ENCODE measurements around the gene GRAMD2A.

Gene GRAMD2A

DNA sequence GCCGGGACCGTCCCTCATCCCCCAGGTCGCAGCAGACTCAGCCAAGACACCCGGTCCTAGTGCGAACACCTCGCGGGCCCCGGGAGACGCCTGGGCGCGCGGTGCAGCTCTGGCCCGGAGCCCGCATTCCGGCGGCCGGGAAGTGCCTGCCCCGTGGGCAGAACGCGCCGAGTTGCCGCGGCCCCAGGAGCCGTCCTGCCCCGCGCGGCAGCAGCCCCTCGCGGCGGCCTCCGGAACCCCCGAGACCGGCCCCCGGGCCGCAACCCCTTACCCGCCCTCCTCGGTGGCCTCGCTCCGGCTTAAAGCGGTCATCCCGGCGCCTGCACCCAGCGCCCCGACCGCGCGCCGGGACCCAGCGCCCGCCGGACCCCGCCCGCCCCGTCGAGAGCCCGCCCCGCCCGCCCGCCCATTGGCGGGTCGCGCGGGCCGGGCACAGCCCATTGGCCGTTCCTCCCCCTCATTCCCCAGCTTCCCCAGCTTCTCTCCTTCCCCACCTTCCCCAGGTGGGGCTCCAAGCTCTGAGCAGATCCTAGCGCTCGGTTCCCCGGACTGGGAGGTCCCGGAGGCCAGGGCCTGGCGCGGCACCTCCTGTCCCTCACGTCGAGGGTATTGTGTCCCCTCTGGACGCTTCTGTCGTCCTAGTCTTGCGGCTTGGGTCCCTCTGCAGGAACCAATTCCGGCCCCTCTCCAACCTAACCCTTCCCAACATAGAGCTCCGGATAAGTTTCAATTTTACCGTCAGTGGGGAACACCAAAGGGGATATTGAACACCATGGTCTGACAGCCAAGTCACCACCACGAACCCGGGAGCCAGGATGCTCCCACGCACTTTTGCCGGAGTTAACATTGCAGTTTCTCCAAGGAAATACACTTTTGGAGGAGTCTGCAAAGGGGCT is at the start of gene GRAMD2A:
Gene GRAMD2A (minus strand): TSS at position 328 of the 896 bp plus-strand sequence.
- H3K27ac ChIP-seq = peak within 1 kb of the TSS; percentile 63
- DNase-seq (ENCODE audit: low read depth, low spot score) = no peak

DNA sequence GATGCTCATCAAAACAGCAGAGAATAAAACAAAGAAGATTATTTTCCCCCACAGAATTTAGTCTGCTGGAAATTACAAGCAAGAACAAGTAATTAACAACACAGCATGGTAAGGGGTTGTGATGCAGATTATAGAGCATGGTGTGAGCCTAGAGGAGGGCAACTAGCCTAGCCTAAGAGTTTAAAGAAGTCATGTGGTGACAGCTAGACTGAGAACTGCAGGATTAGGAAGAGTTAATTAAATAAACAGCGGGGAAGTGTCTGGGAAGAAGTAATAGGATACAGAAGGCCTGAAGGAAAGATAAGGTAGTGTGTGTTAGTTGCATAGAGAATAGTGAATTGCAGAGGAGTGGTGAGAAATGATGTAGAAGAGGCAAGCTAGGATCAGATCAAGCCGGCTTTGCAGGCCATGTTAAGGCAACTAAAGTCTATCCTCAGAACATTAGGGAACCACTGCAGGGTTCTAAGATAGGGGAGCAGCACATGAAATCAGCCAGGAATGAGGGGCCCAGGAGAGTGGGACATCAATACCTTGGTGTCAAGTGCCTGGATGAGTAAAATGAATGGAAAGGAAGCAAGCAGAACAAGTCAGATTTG is 45.3 kb upstream of the GRAMD2A start:
- no peak for DNase-seq (ENCODE audit: low read depth, low spot score)
- no peak overlapping the region for H3K27ac ChIP-seq

DNA sequence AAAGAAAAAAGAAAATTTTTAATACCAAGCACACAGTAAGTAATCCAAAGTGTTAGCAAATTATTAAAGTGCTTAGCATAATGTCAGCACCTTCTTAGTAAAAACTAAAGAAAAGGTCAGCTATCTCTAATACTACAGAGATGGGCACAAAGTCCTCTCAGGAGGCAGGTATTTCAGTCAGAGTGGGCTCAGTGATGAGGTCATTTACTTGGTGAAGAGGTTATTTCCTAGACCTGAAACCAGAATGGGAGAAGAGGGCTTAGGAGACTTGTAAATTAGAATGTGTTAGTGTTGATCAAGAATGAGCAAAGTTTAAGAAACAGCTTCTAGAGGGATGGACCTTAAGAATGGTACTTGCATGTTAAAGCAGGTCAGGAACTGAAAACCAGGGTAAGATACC is 42.1 kb upstream of the GRAMD2A start:
- no peak overlapping the region for H3K27ac ChIP-seq
- DNase-seq (ENCODE audit: low read depth, low spot score) = no peak

DNA sequence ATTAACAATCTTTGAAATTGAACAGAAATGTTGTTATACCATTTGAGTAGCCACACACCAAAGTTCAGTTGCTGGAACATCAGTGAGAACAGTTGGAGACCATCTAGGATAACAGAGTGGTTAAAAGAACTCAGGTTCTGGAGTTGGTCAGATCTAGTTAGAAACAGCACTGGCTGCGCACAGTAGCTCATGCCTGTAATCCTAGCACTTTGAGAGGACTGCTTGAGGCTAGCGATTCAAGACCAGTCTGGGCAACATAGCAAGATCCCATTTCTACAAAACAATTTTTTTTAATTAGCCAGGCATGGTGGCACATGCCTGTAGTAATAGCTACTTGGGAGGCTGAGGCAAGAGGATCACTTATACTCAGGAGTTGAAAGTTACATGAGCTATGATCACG is 41.0 kb upstream of the GRAMD2A start:
- H3K27ac ChIP-seq = peak overlapping the region; percentile 84
- no peak for DNase-seq (ENCODE audit: low read depth, low spot score)

DNA sequence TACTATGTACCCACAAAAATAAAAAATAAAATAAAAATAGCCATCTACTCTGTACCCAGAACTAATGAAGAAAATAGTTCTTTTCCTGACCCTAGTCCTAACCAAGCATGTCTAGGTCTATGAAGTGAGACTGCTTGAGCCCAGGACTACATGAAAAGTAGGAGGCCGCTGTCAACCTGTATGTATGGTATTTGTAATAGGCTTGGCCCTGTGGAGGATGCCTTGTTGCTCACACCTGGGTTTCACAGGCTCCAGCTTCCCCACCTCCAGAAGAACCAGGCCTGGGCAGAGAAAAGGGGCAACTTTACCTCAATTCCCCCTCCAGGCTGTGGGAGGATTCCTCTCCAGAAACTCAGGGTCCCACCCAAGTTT is 40.3 kb upstream of the GRAMD2A start:
- no peak for DNase-seq (ENCODE audit: low read depth, low spot score)
- H3K27ac ChIP-seq = peak overlapping the region; percentile 84

DNA sequence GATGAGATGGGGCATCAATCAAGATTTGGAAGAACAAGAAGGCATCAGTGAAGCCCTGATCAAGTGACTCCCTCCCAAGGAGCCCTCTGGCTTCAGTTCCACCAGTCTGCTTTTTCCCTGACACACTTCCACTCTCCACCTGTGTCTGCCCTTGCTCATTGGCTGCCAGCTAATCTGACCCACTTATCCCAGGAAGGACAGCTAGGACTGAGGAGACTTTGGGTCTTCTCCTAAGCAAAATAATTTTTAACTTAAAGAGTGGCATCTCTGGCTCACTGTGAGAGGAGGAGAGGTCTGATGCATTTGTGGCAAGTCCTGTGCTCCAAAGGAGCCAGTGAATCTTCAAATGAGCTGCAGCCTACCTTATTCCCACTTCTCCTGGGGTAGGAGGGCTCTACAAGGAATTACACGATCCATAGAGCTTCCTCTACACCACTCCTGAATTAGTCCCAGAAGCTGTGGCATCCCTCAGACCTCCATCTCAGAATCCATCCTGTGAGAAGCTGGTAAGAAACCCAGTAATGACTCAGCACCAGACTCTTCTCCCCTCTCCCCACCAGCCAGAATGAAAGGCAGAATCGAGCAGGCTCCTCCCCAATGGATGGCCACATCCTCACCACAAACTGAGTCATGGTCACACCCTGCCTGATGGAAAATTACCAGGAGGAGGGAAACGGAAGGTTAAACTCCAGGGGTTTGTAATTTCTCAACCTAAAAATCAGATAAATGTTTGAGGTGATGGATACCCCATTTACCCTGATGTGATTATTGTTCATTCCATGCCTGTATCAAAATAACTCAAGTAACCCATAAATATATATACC is 39.7 kb upstream of the GRAMD2A start:
- DNase-seq (ENCODE audit: low read depth, low spot score) = peak; percentile 88
- peak overlapping the region; percentile 84 for H3K27ac ChIP-seq

DNA sequence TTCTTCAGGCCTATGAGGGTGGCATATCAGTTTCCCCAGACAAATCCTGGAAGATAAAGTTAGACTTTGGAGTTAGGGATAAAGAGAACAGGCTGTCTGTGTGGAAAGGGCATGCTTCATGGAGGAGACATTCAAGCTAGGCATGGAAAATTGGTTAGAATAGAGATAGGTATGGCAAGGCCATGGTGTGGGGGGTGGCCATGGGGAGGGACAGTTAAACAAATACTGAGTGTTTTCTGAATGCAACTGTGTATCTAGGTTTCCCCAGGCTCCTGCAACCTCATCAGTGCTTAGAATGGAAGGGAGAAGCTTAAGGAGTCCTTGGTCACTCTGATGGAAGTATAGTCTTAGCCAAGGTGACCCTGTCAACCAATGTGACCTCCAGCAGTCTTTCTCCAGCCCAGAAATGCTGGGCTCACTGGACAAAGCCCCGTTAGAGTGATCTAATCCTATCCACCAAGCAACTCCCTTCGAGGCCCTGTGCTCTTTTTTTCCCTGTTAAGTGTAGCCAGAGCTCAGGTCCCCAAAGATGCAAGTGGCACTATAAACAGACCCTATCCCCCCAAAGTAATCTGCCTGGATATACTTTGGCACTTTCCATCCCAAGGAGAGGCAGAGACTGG is 38.9 kb upstream of the GRAMD2A start:
- H3K27ac ChIP-seq = peak overlapping the region; percentile 84
- DNase-seq (ENCODE audit: low read depth, low spot score) = no peak

DNA sequence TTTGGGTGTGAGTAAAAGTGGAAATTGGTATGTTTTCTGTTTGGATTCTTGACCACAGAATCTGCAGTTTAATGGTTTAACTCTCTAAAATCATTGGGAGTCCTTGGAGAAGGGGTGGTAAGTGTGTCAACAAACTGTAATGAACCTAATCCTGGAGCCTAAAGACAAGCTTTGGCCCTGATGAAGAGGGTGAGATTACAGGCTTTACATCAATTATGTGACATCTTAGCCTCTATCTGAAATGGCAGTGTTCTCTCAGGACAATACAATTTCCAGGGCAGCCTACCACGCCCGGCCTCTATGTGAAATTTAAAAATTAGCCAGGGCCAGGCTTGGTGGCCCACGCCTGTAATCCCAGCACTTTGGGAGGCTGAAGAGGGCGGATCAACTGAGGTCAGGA is 37.7 kb upstream of the GRAMD2A start:
- no peak overlapping the region for H3K27ac ChIP-seq
- no peak for DNase-seq (ENCODE audit: low read depth, low spot score)

DNA sequence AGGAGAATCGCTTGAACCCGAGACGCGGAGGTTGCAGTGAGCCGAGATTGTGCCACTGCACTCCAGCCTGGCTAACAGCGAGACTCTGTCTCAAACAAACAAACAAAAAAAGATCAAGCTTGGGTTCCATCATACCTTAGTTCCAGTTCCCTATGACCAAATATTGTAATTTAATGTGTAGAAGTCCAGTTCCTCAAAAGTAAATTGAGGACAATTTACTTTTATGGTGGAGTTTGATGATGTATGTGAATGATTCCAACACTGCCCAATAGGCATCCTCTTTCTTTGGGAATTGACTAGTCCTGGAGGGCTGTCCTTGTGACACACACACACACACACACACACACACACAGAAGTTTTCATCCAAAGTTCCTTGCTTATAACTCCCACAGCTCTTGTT is 36.2 kb upstream of the GRAMD2A start:
- DNase-seq (ENCODE audit: low read depth, low spot score) = no peak
- H3K27ac ChIP-seq = no peak overlapping the region

DNA sequence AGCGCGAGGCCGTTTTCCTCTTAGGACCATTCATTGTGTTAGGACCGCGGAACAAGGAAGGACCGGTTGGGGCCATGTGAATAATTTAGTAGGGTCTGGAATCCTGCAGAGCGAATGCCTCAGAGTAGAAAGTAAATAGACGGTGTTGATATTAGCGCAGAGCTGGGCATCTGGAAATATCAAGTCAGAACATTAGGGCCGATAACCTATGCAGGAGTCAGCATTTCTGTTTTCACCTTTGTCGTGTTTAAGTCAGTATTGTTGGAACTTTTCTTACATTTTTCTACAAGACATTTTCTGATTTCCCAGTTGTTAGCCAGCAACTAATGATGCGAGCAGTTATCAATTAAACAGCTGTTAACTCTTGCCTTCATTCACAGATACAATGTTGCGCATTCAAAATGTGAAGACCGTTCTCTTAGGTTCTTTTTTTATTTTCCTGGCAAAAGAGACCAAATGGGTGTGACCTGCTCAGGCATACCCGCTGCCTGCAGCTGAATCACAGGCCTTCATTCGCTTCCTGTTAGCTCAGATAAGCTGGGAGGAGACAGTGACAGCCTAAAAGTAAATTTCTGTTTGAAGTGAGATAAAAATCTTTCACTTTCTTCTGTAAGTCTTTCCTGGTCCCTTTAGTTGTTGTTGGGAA is 34.4 kb upstream of the GRAMD2A start:
- H3K27ac ChIP-seq = peak overlapping the region; percentile 96

DNA sequence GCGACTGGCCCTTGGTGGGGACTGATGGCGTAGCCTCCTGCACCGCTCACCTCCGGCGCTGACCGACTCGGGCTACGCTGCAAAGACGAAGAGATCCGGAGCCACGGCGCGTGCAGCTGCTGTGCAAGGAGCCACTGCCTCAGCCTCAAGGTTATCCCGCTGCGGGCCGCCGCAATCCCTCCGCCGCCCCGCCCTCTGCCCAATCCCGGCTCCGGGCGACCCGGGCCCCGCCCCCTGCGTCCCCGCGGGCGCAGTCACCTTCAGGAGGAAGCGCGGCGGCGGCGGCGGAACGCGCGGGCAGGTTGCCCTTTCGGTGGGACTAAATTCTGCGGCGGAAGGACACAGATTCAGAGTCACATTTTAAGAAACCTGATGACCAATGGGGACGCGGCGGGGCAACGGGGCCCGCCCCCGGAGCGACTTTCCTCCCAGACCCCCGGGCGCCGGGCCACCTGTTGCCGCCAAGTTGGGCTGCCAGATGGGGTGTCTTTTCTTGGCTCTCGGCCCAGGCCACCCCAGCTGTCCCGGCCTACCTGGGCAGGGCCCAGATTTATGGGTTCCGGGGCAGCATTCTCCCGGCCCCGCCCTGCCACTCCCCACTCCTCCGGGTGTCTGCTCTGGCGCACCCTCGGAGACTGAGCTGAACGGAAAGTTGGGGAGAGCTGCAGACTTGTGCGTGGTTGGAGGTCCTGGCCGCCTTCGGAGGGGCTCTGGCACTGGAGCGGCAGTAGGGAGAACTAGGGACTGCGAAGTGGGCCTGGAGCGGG is 33.7 kb upstream of the GRAMD2A start, which contains the start of gene PKM:
Gene PKM (minus strand): TSS at position 125 of the 767 bp plus-strand sequence. CDS start 12,093 bp downstream, outside the sequence.
- DNase-seq (ENCODE audit: low read depth, low spot score) = peak; percentile 96
- peak within 1 kb of the TSS; percentile 96 for H3K27ac ChIP-seq

More for the DNA sequence above, 34.4 kb upstream of the GRAMD2A start:
- no peak for DNase-seq (ENCODE audit: low read depth, low spot score)

DNA sequence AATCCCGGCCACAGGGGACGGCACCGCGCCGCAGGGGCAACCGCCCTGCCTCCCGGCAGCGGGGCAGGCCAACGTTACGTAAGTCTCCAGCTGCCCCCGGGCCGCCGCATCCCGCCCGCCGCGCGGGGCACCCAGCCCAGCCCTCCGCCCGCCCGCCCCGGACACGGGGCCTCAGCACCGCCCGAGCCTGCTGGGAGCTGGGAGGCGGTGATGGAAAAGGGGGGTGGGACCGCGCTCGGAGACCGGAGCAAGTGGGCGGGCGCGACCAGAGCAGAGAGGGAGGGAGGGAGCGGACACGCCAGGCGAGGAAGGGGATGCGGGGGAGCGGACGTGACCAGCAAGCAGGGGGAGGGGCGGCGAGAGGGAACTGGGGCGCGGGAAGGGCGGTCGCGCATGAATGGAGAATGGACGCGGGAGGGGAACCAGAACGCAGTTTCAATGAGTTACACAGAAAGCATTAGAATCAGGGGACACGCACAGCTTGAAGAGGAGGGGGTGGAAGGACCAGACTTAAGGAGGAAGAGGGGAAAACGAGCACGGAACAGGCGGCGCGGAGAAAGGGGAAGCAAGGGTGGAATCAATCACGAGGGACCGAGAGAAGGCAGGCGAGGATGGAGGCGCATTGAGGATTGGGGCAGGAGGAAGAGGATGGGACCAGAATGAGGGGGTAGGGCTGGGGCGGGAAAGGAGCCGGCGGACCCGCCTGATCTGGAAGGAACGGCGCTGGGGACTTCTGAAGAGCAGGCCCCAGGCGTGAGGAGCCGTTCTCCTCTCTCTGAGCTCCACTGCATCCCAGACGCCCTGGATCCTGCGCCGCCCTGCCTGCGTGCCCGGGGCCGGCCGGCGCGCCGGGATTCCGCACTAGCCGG is 32.8 kb upstream of the GRAMD2A start:
- DNase-seq (ENCODE audit: low read depth, low spot score) = no peak
- H3K27ac ChIP-seq = peak overlapping the region; percentile 96

DNA sequence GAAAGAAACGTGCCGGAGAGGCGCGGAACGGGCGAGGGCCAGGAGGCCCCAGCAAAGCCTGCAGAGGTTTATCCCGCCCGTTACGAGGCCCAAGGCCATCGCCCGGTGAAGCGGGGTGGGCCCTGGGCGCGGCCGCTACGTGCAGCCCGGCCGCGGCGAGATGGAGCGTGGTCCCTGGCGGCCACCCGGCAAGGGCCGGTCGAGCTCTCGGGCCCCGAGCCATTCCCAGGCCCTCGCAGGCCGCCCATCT is 32.3 kb upstream of the GRAMD2A start:
- H3K27ac ChIP-seq = peak overlapping the region; percentile 96
- DNase-seq (ENCODE audit: low read depth, low spot score) = no peak

DNA sequence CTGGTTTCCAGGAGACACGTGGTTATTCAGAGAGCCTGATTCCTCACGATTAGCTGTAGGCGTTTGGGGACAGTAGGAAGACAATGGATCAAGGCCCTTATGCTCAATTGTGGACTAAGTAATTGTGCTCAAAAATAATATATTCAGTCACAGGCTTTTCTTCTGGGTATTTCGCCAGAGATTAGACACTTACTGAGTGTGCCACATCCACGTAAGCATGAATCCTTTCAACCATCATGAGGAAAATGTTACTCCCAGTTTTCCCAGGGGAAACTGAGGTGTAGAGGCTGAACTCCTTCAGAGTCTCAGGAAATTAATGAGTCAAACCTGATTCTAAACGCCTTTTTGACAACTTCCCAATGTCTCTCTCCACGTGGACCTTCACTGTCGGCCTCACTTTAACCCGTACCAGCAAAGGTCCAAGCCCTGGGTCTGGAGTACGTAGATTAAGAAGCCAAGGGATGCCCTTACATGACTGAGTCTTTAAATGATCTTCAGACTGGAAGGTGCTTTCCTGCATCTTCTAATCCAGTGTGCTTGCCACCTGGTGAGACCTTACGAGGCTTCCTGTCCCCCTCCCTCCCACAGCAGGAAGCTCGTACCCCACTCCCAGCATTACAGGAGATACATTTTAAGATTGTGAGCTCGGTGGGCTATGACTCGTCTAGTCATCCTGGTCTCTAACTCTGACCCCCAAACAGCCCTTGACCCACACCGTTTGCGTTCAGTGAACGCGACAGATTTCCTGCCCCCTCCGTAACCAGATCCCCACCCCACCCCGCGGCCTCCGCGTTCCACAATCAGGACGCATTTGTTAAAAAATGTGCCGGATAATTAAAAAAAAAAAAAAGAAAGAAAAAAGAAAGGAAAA is 31.7 kb upstream of the GRAMD2A start:
- H3K27ac ChIP-seq = peak overlapping the region; percentile 96
- no peak for DNase-seq (ENCODE audit: low read depth, low spot score)

DNA sequence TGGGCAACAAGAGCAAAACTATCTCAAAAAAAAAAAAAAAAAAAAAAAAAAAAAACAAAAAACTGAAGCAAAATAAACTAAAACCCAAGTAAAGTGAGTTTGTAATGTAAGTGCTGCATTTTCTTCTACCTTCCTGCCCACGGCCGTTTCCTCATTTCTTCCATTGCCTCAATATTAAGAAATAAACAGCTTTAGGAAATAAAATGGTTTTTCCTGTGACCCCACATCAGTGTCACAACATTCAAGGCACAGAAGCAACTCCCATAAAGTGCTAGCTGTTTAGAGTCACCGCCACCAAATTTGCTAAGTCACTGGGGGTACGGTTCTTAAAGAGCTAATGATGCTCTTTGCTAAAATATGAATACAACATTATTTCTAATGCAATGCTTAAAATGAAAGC is 30.1 kb upstream of the GRAMD2A start:
- DNase-seq (ENCODE audit: low read depth, low spot score) = no peak
- peak overlapping the region; percentile 96 for H3K27ac ChIP-seq

DNA sequence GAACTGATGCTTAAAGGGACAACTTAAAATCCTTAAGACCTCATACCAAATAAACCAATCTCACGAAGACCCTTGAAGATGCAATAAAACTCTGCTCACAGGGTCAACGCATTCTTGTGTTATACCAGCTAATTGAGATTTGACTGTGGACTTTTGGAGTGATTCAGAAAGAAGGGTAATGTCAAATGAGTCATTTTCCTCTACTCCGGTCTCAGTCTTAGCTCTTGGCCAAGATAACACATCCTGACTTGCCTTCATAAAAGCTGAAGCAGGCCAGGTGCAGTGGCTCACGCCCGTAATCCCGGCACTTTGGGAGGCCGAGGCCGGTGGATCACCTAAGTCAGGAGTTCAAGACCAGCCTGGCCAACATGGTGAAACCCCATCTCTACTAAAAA is 29.6 kb upstream of the GRAMD2A start:
- peak overlapping the region; percentile 96 for H3K27ac ChIP-seq
- DNase-seq (ENCODE audit: low read depth, low spot score) = peak; percentile 91

DNA sequence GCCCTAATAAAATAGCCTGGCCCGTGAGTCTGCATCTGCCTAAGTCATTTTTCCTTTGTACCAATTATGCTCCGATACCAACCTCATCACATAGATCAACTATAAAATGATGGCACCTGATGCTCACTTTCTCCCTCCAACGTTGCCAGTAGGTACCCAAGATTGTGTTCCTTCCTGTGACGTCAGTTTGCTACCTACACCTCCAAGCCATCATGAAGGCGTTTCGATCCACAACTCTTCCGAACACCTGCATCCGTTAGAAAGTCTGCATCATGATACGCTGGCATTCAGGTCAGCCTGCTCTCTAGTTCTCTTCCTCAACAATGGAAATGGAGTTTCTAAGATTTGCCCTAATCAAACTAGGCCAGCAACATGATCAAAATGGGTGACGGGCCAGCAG is 25.7 kb upstream of the GRAMD2A start:
- no peak for DNase-seq (ENCODE audit: low read depth, low spot score)
- H3K27ac ChIP-seq = peak overlapping the region; percentile 96

DNA sequence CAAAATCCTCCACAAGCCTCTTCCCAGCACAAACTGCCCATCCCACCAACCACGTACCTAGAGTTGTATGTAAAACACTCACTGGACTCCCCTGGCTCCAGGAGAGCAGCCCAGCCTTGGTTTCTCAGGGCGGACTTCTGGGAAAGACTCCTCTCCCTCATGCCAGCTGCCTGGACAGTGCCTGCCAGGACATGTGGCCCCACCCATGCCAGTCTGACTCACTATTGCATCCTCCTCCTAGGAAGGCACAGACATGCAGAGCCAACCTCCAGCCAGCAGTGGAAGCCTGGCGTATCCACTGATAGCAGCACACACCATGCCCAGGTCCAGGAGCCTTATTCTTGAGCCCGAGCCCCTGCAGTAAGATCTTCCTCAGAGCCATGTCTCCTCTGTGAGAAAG is 24.8 kb upstream of the GRAMD2A start:
- H3K27ac ChIP-seq = peak overlapping the region; percentile 96
- peak; percentile 81 for DNase-seq (ENCODE audit: low read depth, low spot score)

All from epithelial cell of prostate (primary cell).